Right lobe of liver (tissue), 6 donors: Measurements from ENCODE around the gene GPR141. TPM values are rescaled to one million over a fixed set of nuclear protein-coding genes. Genes with fewer than 3 reads are reported as not detected.

Experiments
- ATAC-seq, 4 donors: fragments of 200-7000 bp; cut with Tn5 transposase; one replicate each; pipeline ENCODE4 v1.9.1; 2020; ENCODE audit warnings: mild to moderate bottlenecking in 4 of 4, moderate library complexity in 4 of 4
- DNase-seq, 3 donors: peaks; one replicate each; pipeline ENCODE4 v3.0.0-alpha.2; 2020
- H3K27ac ChIP-seq, 3 donors: fragments of 200-600 bp; one replicate each; pipeline ENCODE4 v1.8.0; 2022
- H3K27me3 ChIP-seq, 2 donors: fragments of 200-600 bp; one replicate each; pipeline ENCODE4 v1.8.0; 2022
- H3K36me3 ChIP-seq, 4 donors: fragments of 200-600 bp; sonication (generic) in 1 of 4; one replicate each; pipeline versions ENCODE4 v1.5.1 to v1.8.0; 2017 to 2022; ENCODE audit warnings: control low read depth in 1 of 4
- H3K4me1 ChIP-seq, 4 donors: fragments of 200-600 bp; sonication (generic) in 1 of 4; one replicate each; pipeline versions ENCODE4 v1.5.1 to v1.8.0; 2017 to 2022; ENCODE audit warnings: control low read depth in 1 of 4
- H3K4me3 ChIP-seq, 3 donors: fragments of 200-600 bp; one replicate each; pipeline ENCODE4 v1.8.0; 2022
- H3K9me3 ChIP-seq, 4 donors: fragments of 200-600 bp; sonication (generic) in 1 of 4; one replicate each; pipeline versions ENCODE4 v1.5.1 to v1.8.0; 2017 to 2022; ENCODE audit warnings: control low read depth in 1 of 4
- CTCF ChIP-seq, 4 donors: fragments of 200-600 bp in 3 of 4; fragments of 450-650 bp in 1 of 4; IDR thresholded peaks; one replicate each; pipeline versions ENCODE4 v1.5.1 to v1.8.0; 2016 to 2022; ENCODE audit warnings: antibody characterized with exemption in 4 of 4, mild to moderate bottlenecking in 2 of 4
- POLR2A ChIP-seq: fragments of 450-650 bp; IDR thresholded peaks from one replicate; pipeline ENCODE4 v1.6.1; 2017; ENCODE audit warnings: antibody characterized with exemption, mild to moderate bottlenecking
- WGBS: methylation state at CpG from one replicate; pipeline ENCODE4 v1.1.6; 2018; ENCODE audit warnings: low coverage, low lambda C conversion rate; ENCODE audit not compliant: insufficient coverage; ENCODE audit errors: missing lambda C conversion rate; 5-methylcytosine and 5-hydroxymethylcytosine counted together
- intact Hi-C, 2 donors: fragments of 100-400 bp; cut with DNase I; formaldehyde crosslinking; loops; one replicate each; pipeline versions ENCODE4 v1.11.2 to v1.14.1; 2022
- total RNA-seq, 6 experiments: library from RNA; depleted of rRNA in 2 of 6; stranded (reverse); fragments of >200 nt in 2 of 6; fragmentation: NEBNext Ultra II Directional in 3 of 6; extraction: Animal tissue kit (Norgen Biotek cat#: 25700) in 3 of 6; gene quantifications; one replicate each; pipeline versions ENCODE4 v1.1.0 to v1.2.4, GENCODE V29; 2016 to 2023
- donor health status: DM: no; HTN: yes; CAD: no.
- donor health status: DM: no; HTN: no; CAD: no.
- donor health status: DM: no; HTN: no; CAD: no.
- donor health status: DM: no; HTN: yes; CAD: no.
- donor health status: DM: no; HTN: yes; CAD: no.

GPR141 gene
- total RNA-seq, 6 experiments from 2014 or later = 0.51 to 0.60 TPM; not detected in 4

GRCh38 chr7:37756797-37757551 lies 73.4 kb downstream of the GPR141 start:
- Histone ChIP-seq H3K4me1 (no peaks in the 10 kb centered on the region), H3K4me3 (no peak overlapping the region), H3K36me3 (no peaks in the 10 kb centered on the region), H3K9me3 (no peaks in the 10 kb centered on the region), H3K27me3 (no peaks in the 10 kb centered on the region), H3K27ac (no peak overlapping the region)
- no peak for ATAC-seq
- no peak for DNase-seq
- TF ChIP-seq CTCF (IDR thresholded peaks at IDR 0.05) (no peak), POLR2A (no peak)
- 24% methylated on average over 4 of the region's 5 CpGs for WGBS
- intact Hi-C loops = no loop called here

- Histone ChIP-seq H3K27me3 (no peaks in the 10 kb centered on the region), H3K27ac (no peak overlapping the region), H3K36me3 (no peaks in the 10 kb centered on the region), H3K4me3 (no peak overlapping the region), H3K9me3 (no peaks in the 10 kb centered on the region), H3K4me1 (no peaks in the 10 kb centered on the region)
- TF ChIP-seq POLR2A (no peak), CTCF (IDR thresholded peaks at IDR 0.05) (no peak)
- DNase-seq (no peak), ATAC-seq (no peak)
- intact Hi-C loops = no loop called here
- WGBS = 62% methylated on average over 3 of the region's 3 CpGs
These were observed 74.0 kb downstream of the GPR141 start for GRCh38 chr7:37757563-37757962.

- no peak for ATAC-seq
- no peak overlapping the region for H3K27ac ChIP-seq
- H3K4me3 ChIP-seq = no peak overlapping the region
- intact Hi-C loops = no loop called here
- H3K4me1 ChIP-seq = no peaks in the 10 kb centered on the region
- 54% methylated on average over 2 of the region's 3 CpGs for WGBS
- H3K9me3 ChIP-seq = no peaks in the 10 kb centered on the region
- H3K27me3 ChIP-seq = no peaks in the 10 kb centered on the region
- TF ChIP-seq POLR2A (no peak), CTCF (IDR thresholded peaks at IDR 0.05) (no peak)
- no peaks in the 10 kb centered on the region for H3K36me3 ChIP-seq
- DNase-seq = no peak
These were observed 75.0 kb downstream of the GPR141 start for GRCh38 chr7:37758501-37759045.

GRCh38 chr7:37759526-37759925 lies 76.0 kb downstream of the GPR141 start:
- 26% methylated on average over 5 of the region's 5 CpGs for WGBS
- no peaks in the 10 kb centered on the region for H3K36me3 ChIP-seq
- no peaks in the 10 kb centered on the region for H3K9me3 ChIP-seq
- intact Hi-C loops = no loop called here
- ATAC-seq (no peak), DNase-seq (no peak)
- no peak overlapping the region for H3K27ac ChIP-seq
- H3K27me3 ChIP-seq = no peaks in the 10 kb centered on the region
- no peaks in the 10 kb centered on the region for H3K4me1 ChIP-seq
- no peak overlapping the region for H3K4me3 ChIP-seq
- TF ChIP-seq POLR2A = no peak
- TF ChIP-seq CTCF (IDR thresholded peaks at IDR 0.05) = no peak
